Panc1 (cell line): ENCODE data around the gene MLPH. TPM values are rescaled to one million over a fixed set of nuclear protein-coding genes. Genes with fewer than 3 reads are reported as not detected.

Experiments used
- ATAC-seq: fragments of 200-7000 bp; cut with Tn5 transposase; 2 replicates; pipeline ENCODE4 v1.9.1; 2020; ENCODE audit warnings: mild to moderate bottlenecking, moderate library complexity
- BruUV-seq: library from RNA; stranded (reverse); fragments of 400-500 nt; replicated peaks from 2 replicates; lab custom pipeline; 2021; lab: Mats Ljungman, UMichigan
- CTCF ChIA-PET: fragments of 300-600 bp; sonication (Branson Sonifier 250); formaldehyde crosslinking; loops from one replicate; lab custom pipeline; 2022; ENCODE audit warnings: antibody characterized with exemption; lab: Charles Lee
- POLR2A ChIA-PET: fragments of 300-600 bp; sonication (Branson Sonifier 250); formaldehyde crosslinking; loops from one replicate; lab custom pipeline; 2022; ENCODE audit warnings: antibody characterized with exemption; lab: Charles Lee
- DNase-seq: peaks from one replicate; pipeline ENCODE4 v3.0.0-alpha.2; 2010; ENCODE audit warnings: low read depth, low spot score
- H3K27ac ChIP-seq: 2 replicates; pipeline ENCODE4 v1.5.1; 2011; ENCODE audit warnings: mild to moderate bottlenecking, low read length, inconsistent platforms
- H3K27me3 ChIP-seq: fragments of 200-500 bp; sonication (Bioruptor generic); 2 replicates; pipeline ENCODE4 v1.6.0; 2014; ENCODE audit warnings: low read length, inconsistent platforms; ENCODE audit not compliant: control insufficient read depth, insufficient read depth
- H3K36me3 ChIP-seq: fragments of 200-500 bp; sonication (Bioruptor generic); 2 replicates; pipeline ENCODE4 v1.5.1; 2014; ENCODE audit warnings: inconsistent platforms, mild to moderate bottlenecking, low read length, moderate library complexity; ENCODE audit not compliant: control insufficient read depth, insufficient read depth
- H3K4me1 ChIP-seq: 2 replicates; pipeline ENCODE4 v1.5.1; 2011; ENCODE audit warnings: inconsistent platforms, mild to moderate bottlenecking, low read length, moderate library complexity; ENCODE audit not compliant: control insufficient read depth, insufficient read depth
- H3K4me3 ChIP-seq, 2 experiments: 2 replicates each; pipeline ENCODE4 v1.5.1; 2011 to 2012; ENCODE audit warnings: low read depth in 2 of 2, low read length in 2 of 2, mild to moderate bottlenecking in 2 of 2, inconsistent platforms in 1 of 2, moderate library complexity in 1 of 2
- H3K9me3 ChIP-seq: fragments of 200-500 bp; sonication (Bioruptor generic); 2 replicates; pipeline ENCODE4 v1.5.1; 2014; ENCODE audit warnings: low read depth, mild to moderate bottlenecking, inconsistent platforms, low read length, moderate library complexity; ENCODE audit not compliant: control insufficient read depth, insufficient read depth
- CTCF ChIP-seq: fragments of 450-650 bp; IDR thresholded peaks from 2 replicates; pipeline ENCODE4 v1.5.1; 2017; ENCODE audit warnings: mild to moderate bottlenecking
- POLR2AphosphoS5 ChIP-seq: IDR thresholded peaks from 2 replicates; pipeline ENCODE4 v1.6.1; 2012; ENCODE audit warnings: mild to moderate bottlenecking, low read depth, low read length, moderate library complexity
- REST ChIP-seq, 2 experiments: IDR thresholded peaks; 2 replicates each; pipeline ENCODE4 v1.6.1; 2011 to 2012; ENCODE audit warnings: low read depth in 2 of 2, control low read depth in 1 of 2, low read length in 1 of 2, mild to moderate bottlenecking in 1 of 2, moderate library complexity in 1 of 2; ENCODE audit not compliant: insufficient read depth in 1 of 2
- SIN3A ChIP-seq: IDR thresholded peaks from 2 replicates; pipeline ENCODE4 v1.6.1; 2012; ENCODE audit warnings: low read depth, mild to moderate bottlenecking, low read length, moderate library complexity, borderline replicate concordance; ENCODE audit not compliant: insufficient read depth
- TCF7L2 ChIP-seq: IDR thresholded peaks from 2 replicates; pipeline ENCODE4 v1.6.1; 2011; ENCODE audit warnings: mild to moderate bottlenecking, low read depth, low read length, inconsistent platforms
- in situ Hi-C: cut with HindIII; loops from 2 replicates; pipeline ENCODE4 v1.10.0; 2016; ENCODE audit warnings: low sequenced_read_pairs, low pct_unique_long_range_greater_than_20kb
- intact Hi-C: fragments of 100-400 bp; cut with micrococcal nuclease; formaldehyde crosslinking; loops from one replicate; pipeline ENCODE4 v1.10.0; 2022; ENCODE audit not compliant: unreplicated experiment
- total RNA-seq: library from RNA; stranded (reverse); gene quantifications from one replicate; pipeline ENCODE4 v1.2.1, GENCODE V29; 2021; ENCODE audit not compliant: unreplicated experiment

The MLPH gene
- total RNA-seq, 1 experiment from 2014 or later: 60.2 TPM

- ATAC-seq (no peak), DNase-seq (no peak)
- ChIA-PET CTCF (no interaction called here), POLR2A (no interaction called here)
- H3K36me3 ChIP-seq: no peaks in the 10 kb centered on the region; the same call in 1 of the 2 replicates
- no peak overlapping the region for H3K27ac ChIP-seq
- H3K27me3 ChIP-seq: no peaks in the 10 kb centered on the region
- intact Hi-C loops (no loop called here), in situ Hi-C loops (no loop called here)
- TF ChIP-seq TCF7L2 (no peak), CTCF (no peak), POLR2AphosphoS5 (no peak), SIN3A (no peak), REST (IDR thresholded peaks at IDR 0.05; ENCODE audit: insufficient read depth in 1 of 2, low read depth in 2 of 2, low read length in 1 of 2) (no peak)
- H3K9me3 ChIP-seq: 0 out of 2 replicates have a peak, but pooled peaks cover 9% of the 10 kb centered on the region
- BruUV-seq: no TSS peak
- peak overlapping the region in 1 of 2 experiments; percentile 89; a peak in 3 of 4 replicates for H3K4me3 ChIP-seq
- H3K4me1 ChIP-seq: peaks cover 18% of the 10 kb centered on the region
These were observed 1.2 kb downstream of the MLPH start for GRCh38 chr2:237488295-237488694.

GRCh38 chr2:237488901-237489860, 2.1 kb downstream of the MLPH start:
- Histone ChIP-seq H3K4me1 (peaks cover 16% of the 10 kb centered on the region), H3K4me3 (peak overlapping the region in 1 of 2 experiments; percentile 89; a peak in 2 of 4 replicates), H3K9me3 (0 out of 2 replicates have a peak, but pooled peaks cover 9% of the 10 kb centered on the region), H3K27ac (peak overlapping the region; percentile 56), H3K27me3 (no peaks in the 10 kb centered on the region), H3K36me3 (no peaks in the 10 kb centered on the region; the same call in 1 of the 2 replicates)
- no TSS peak for BruUV-seq
- in situ Hi-C loops: no loop called here
- ChIA-PET POLR2A (no interaction called here), CTCF (interaction anchor here (0.6 to 0.8 kb wide), 2 partner anchors 18 to 276 kb away, joined by 3 to 20 read pairs; no protein-coding TSS in a partner anchor)
- DNase-seq: no peak
- no peak for TF ChIP-seq TCF7L2
- no peak for TF ChIP-seq CTCF
- TF ChIP-seq REST (IDR thresholded peaks at IDR 0.05; ENCODE audit: insufficient read depth in 1 of 2, low read depth in 2 of 2, low read length in 1 of 2): no peak
- intact Hi-C loops: no loop called here
- ATAC-seq: peak; percentile 44
